Measurements from ENCODE around the gene NEDD4. TPM values are rescaled to one million over a fixed set of nuclear protein-coding genes. Genes with fewer than 3 reads are reported as not detected.

Gene NEDD4
- total RNA-seq, 1 donor from 2014 or later, result 13.0 TPM

DNA sequence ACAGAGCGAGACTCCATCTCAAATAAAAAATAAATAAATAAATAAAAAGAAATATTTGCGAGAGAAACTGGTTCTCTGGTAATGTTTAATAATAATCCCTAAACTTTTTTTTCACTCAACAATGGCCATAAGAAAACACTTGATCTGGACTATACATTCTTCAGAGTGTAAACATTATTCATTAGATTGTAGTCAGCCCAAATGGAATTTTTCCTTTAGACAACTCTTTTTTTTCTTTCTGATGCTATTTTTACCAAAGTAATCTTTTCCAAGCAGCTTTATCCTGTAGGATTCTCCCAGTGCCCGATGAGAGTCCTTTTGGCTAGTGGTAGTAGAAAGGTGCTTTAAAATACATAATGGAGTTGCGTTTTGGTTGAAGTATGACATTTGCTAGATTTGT, 90.4 kb downstream of the NEDD4 start:
- Histone ChIP-seq H3K4me3 (ENCODE audit: low read length in 3 of 3) (no peak overlapping the region), H3K4me1 (ENCODE audit: control insufficient read depth in 3 of 3, insufficient read depth in 3 of 3, low read length in 3 of 3) (peaks cover 8 to 11% (median 10%) of the 10 kb centered on the region in 3 donors)

DNA sequence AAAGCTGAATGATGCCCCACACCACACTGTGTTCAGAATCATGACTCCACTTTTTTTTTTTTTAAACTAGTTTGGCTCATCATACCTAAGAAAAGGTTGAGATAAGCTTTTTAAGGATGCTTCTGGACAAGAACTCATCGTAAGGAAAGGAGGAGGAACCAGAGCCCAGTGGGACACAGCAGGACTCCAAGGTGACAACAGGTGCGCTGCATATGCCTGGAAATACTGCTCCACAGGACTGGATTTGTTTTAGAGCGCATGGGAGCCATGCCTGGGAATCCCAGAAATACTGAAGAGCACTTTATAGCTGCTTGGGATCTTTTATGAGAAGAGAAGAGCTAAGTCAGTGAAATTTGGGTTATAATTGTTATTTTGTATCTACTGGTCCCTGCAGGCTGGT, 93.4 kb downstream of the NEDD4 start:
- H3K4me1 ChIP-seq (ENCODE audit: control insufficient read depth in 3 of 3, insufficient read depth in 3 of 3, low read length in 3 of 3), result peaks cover 21 to 26% (median 24%) of the 10 kb centered on the region in 3 donors
- H3K9ac ChIP-seq (ENCODE audit: low read depth in 1 of 3, low read length in 3 of 3), result no peak overlapping the region
- no peaks in the 10 kb centered on the region for H3K9me3 ChIP-seq (ENCODE audit: control insufficient read depth in 3 of 3, low read length in 3 of 3)
- no peak overlapping the region for H3K4me3 ChIP-seq (ENCODE audit: low read length in 3 of 3)
- H3K27me3 ChIP-seq (ENCODE audit: control insufficient read depth in 3 of 3, insufficient read depth in 3 of 3, low read length in 3 of 3), result no peaks in the 10 kb centered on the region
- peak overlapping the region; percentile 7 for H3K27ac ChIP-seq (ENCODE audit: low read depth, low read length)
- H3K36me3 ChIP-seq (ENCODE audit: control insufficient read depth in 3 of 3, insufficient read depth in 3 of 3, low read length in 3 of 3), result no peaks in the 10 kb centered on the region

More for the DNA sequence above, 90.4 kb downstream of the NEDD4 start:
- H3K9ac ChIP-seq (ENCODE audit: low read depth in 1 of 3, low read length in 3 of 3), result no peak overlapping the region
- H3K36me3 ChIP-seq (ENCODE audit: control insufficient read depth in 3 of 3, insufficient read depth in 3 of 3, low read length in 3 of 3), result no peaks in the 10 kb centered on the region
- H3K27me3 ChIP-seq (ENCODE audit: control insufficient read depth in 3 of 3, insufficient read depth in 3 of 3, low read length in 3 of 3), result no peaks in the 10 kb centered on the region
- H3K27ac ChIP-seq (ENCODE audit: low read depth, low read length), result no peak overlapping the region
- no peaks in the 10 kb centered on the region for H3K9me3 ChIP-seq (ENCODE audit: control insufficient read depth in 3 of 3, low read length in 3 of 3)

DNA sequence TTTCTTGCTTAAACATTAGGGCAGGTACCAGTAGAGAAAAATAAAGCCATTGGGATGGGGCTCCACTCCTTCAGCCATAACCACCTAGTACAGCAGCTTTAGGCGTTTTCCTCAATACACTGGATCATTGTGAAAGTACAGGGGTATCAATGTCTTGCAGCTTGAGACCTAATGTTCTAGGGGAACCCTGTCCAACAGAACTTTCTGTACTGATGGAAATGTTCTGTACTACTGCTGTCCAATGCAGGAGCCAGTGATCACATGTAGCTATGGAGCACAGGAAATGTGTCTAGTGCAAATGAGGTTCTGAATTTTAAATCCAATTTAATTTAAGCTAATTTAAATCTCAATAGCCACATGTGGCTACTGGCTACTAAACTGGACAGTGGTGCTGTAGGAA, 93.9 kb downstream of the NEDD4 start:
- H3K4me3 ChIP-seq (ENCODE audit: low read length in 3 of 3), result no peak overlapping the region
- no peaks in the 10 kb centered on the region for H3K9me3 ChIP-seq (ENCODE audit: control insufficient read depth in 3 of 3, low read length in 3 of 3)

DNA sequence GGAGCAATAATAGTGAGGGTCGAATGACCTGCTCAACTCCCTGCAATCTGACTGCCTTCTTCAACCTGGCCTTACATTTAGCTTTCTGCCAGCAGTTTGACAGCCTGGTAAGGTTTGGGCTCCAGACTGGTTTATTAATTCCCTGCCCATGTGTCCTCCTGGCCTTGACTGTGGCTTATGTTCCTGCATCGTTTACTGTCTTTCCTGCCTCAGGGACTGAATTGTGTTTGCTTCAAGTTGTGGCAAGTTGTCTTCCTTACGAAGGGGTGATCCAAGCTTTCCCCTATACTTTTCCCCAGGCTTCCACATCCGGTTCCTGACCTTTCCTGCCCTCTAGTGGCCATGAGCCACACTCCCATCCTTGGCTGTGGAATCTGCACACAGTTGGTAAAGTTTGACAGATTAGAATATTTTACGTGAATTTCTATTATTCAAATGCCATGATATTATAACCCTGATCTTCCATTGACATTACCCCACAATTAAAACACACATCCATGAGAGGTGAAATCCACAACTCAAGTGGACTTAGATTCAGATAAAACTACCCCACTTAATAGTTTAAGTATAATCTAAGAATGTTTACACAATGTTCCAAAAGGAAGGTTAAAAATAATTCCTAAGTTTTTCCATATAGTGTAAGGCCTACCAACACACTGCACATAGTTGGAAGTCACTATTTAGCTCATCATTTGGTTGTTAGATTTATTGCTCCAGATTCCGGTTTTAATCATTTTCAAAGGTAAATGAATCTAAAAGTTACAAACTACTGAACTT, 95.7 kb downstream of the NEDD4 start:
- H3K27ac ChIP-seq (ENCODE audit: low read depth, low read length), result peak overlapping the region; percentile 80
- no peaks in the 10 kb centered on the region for H3K27me3 ChIP-seq (ENCODE audit: control insufficient read depth in 3 of 3, insufficient read depth in 3 of 3, low read length in 3 of 3)
- H3K9ac ChIP-seq (ENCODE audit: low read depth in 1 of 3, low read length in 3 of 3), result peak overlapping the region; percentile 39 to 83 (median 76)
- H3K9me3 ChIP-seq (ENCODE audit: control insufficient read depth in 3 of 3, low read length in 3 of 3), result no peaks in the 10 kb centered on the region
- H3K4me1 ChIP-seq (ENCODE audit: control insufficient read depth in 3 of 3, insufficient read depth in 3 of 3, low read length in 3 of 3), result peaks cover 21 to 26% (median 24%) of the 10 kb centered on the region in 3 donors
- H3K4me3 ChIP-seq (ENCODE audit: low read length in 3 of 3), result peak overlapping the region; percentile 39 to 54 (median 49)
- H3K36me3 ChIP-seq (ENCODE audit: control insufficient read depth in 3 of 3, insufficient read depth in 3 of 3, low read length in 3 of 3), result no peaks in the 10 kb centered on the region

More for the DNA sequence above, 93.9 kb downstream of the NEDD4 start:
- Histone ChIP-seq H3K4me1 (ENCODE audit: control insufficient read depth in 3 of 3, insufficient read depth in 3 of 3, low read length in 3 of 3) (peaks cover 21 to 26% (median 24%) of the 10 kb centered on the region in 3 donors), H3K9ac (ENCODE audit: low read depth in 1 of 3, low read length in 3 of 3) (no peak overlapping the region), H3K36me3 (ENCODE audit: control insufficient read depth in 3 of 3, insufficient read depth in 3 of 3, low read length in 3 of 3) (no peaks in the 10 kb centered on the region), H3K27me3 (ENCODE audit: control insufficient read depth in 3 of 3, insufficient read depth in 3 of 3, low read length in 3 of 3) (no peaks in the 10 kb centered on the region), H3K27ac (ENCODE audit: low read depth, low read length) (peak overlapping the region; percentile 7)

DNA sequence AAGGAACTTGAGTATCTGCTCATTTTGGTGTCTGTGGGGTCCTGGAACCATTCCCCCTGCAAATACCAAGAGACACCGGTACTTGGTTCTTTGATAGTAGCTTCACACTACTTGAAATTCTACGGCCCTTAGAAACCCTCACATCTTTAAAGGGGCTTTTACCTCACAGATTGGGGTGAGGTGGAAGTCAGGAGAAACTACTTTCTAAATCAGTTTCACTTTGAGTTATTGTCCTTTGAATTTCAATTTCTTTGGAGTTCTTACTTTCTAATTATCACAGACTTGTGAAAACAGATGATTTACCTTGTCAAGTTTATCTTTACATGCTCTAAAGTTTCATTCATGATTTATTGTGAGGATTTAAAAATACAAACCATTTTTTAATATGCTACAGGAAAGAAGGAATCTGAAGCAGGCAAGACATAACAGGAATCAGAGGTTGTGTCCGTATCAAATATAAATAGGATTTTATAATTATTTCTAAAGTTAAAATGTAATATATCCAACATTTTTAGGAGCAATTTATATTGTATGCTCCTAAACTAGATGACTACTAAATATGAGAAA, 98.9 kb downstream of the NEDD4 start:
- peaks cover 16 to 24% (median 16%) of the 10 kb centered on the region in 3 donors for H3K4me1 ChIP-seq (ENCODE audit: control insufficient read depth in 3 of 3, insufficient read depth in 3 of 3, low read length in 3 of 3)
- H3K9ac ChIP-seq (ENCODE audit: low read depth in 1 of 3, low read length in 3 of 3), result peak overlapping the region; percentile 73 to 77 (median 74)
- H3K27ac ChIP-seq (ENCODE audit: low read depth, low read length), result peak overlapping the region; percentile 63
- H3K9me3 ChIP-seq (ENCODE audit: control insufficient read depth in 3 of 3, low read length in 3 of 3), result no peaks in the 10 kb centered on the region
- H3K36me3 ChIP-seq (ENCODE audit: control insufficient read depth in 3 of 3, insufficient read depth in 3 of 3, low read length in 3 of 3), result no peaks in the 10 kb centered on the region
- H3K4me3 ChIP-seq (ENCODE audit: low read length in 3 of 3), result peak overlapping the region; percentile 46 to 57 (median 56)
- H3K27me3 ChIP-seq (ENCODE audit: control insufficient read depth in 3 of 3, insufficient read depth in 3 of 3, low read length in 3 of 3), result no peaks in the 10 kb centered on the region

DNA sequence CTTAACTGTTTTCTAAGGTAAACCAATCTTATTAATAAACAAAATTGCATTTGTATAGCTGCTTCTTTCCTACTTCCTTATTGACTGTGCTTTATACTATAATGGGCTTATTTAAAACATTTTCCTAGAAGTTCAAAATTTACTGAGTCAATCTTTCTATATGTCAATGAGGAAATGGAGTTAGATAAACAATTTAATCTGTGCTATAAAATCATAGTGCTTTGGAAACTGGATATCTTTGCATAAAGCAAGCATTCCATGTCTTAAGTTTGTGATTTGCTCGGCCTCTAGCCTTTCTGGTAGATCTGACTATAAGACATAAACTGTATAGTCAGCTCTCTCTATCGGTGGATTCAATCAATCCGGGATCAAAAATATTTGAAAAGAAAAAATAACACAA, 99.6 kb downstream of the NEDD4 start:
- no peaks in the 10 kb centered on the region for H3K9me3 ChIP-seq (ENCODE audit: control insufficient read depth in 3 of 3, low read length in 3 of 3)
- peaks cover 14 to 22% (median 15%) of the 10 kb centered on the region in 3 donors for H3K4me1 ChIP-seq (ENCODE audit: control insufficient read depth in 3 of 3, insufficient read depth in 3 of 3, low read length in 3 of 3)
- peak overlapping the region in 1 of 3 donors; percentile 57 for H3K4me3 ChIP-seq (ENCODE audit: low read length in 3 of 3)
- H3K27me3 ChIP-seq (ENCODE audit: control insufficient read depth in 3 of 3, insufficient read depth in 3 of 3, low read length in 3 of 3), result no peaks in the 10 kb centered on the region
- peak overlapping the region; percentile 63 for H3K27ac ChIP-seq (ENCODE audit: low read depth, low read length)
- no peaks in the 10 kb centered on the region for H3K36me3 ChIP-seq (ENCODE audit: control insufficient read depth in 3 of 3, insufficient read depth in 3 of 3, low read length in 3 of 3)
- H3K9ac ChIP-seq (ENCODE audit: low read depth in 1 of 3, low read length in 3 of 3), result peak overlapping the region; percentile 73 to 77 (median 74)

DNA sequence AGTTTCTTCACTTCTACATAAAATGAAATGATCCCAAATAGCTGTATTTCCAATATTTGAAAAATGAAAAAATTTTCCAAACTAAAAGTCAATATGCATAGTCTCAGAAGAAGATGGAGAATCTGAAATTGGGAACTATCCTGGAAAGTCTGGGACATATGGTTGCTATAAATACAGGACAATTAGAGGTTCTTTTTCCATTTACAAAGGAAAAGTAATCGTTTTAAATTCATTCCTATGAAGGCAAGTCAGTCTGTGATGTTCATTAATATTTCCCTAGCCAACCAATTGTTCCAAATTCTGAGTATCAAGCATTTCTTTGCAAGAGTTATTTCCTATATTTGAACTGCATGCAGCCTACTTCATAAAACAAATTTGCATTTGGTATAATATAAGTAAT, 102.2 kb downstream of the NEDD4 start:
- no peak overlapping the region for H3K4me3 ChIP-seq (ENCODE audit: low read length in 3 of 3)
- H3K27me3 ChIP-seq (ENCODE audit: control insufficient read depth in 3 of 3, insufficient read depth in 3 of 3, low read length in 3 of 3), result no peaks in the 10 kb centered on the region
- peaks cover 2 to 3% (median 3%) of the 10 kb centered on the region in 3 donors for H3K4me1 ChIP-seq (ENCODE audit: control insufficient read depth in 3 of 3, insufficient read depth in 3 of 3, low read length in 3 of 3)
- no peak overlapping the region for H3K27ac ChIP-seq (ENCODE audit: low read depth, low read length)
- peaks cover 0 to 7% (median 0%) of the 10 kb centered on the region in 3 donors for H3K9me3 ChIP-seq (ENCODE audit: control insufficient read depth in 3 of 3, low read length in 3 of 3)
- no peaks in the 10 kb centered on the region for H3K36me3 ChIP-seq (ENCODE audit: control insufficient read depth in 3 of 3, insufficient read depth in 3 of 3, low read length in 3 of 3)
- H3K9ac ChIP-seq (ENCODE audit: low read depth in 1 of 3, low read length in 3 of 3), result no peak overlapping the region

DNA sequence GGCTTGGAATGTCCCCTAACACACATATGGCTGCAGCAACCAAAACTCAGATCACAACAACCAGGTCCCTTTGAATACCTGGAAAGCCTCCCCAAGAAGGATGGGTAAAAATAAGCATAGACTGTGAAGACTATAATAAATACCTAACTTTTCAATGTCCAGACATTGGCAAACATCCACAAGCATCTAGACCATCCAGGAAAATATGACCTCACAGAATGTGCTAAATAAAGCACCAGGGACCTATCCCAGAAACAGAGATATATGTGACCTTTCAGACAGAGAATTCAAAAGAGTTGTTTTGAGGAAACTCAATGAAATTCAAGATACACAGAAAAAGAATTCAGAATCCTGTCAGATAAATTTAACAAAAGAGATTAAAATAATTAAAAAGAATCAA, 109.2 kb downstream of the NEDD4 start:
- no peak overlapping the region for H3K9ac ChIP-seq (ENCODE audit: low read depth in 1 of 3, low read length in 3 of 3)
- no peaks in the 10 kb centered on the region for H3K27me3 ChIP-seq (ENCODE audit: control insufficient read depth in 3 of 3, insufficient read depth in 3 of 3, low read length in 3 of 3)
- peaks cover 0 to 7% (median 0%) of the 10 kb centered on the region in 3 donors for H3K9me3 ChIP-seq (ENCODE audit: control insufficient read depth in 3 of 3, low read length in 3 of 3)
- no peak overlapping the region for H3K4me3 ChIP-seq (ENCODE audit: low read length in 3 of 3)
- peaks cover 9 to 19% (median 17%) of the 10 kb centered on the region in 3 donors for H3K4me1 ChIP-seq (ENCODE audit: control insufficient read depth in 3 of 3, insufficient read depth in 3 of 3, low read length in 3 of 3)
- H3K27ac ChIP-seq (ENCODE audit: low read depth, low read length), result no peak overlapping the region
- H3K36me3 ChIP-seq (ENCODE audit: control insufficient read depth in 3 of 3, insufficient read depth in 3 of 3, low read length in 3 of 3), result peaks cover 0 to 9% (median 0%) of the 10 kb centered on the region in 3 donors

DNA sequence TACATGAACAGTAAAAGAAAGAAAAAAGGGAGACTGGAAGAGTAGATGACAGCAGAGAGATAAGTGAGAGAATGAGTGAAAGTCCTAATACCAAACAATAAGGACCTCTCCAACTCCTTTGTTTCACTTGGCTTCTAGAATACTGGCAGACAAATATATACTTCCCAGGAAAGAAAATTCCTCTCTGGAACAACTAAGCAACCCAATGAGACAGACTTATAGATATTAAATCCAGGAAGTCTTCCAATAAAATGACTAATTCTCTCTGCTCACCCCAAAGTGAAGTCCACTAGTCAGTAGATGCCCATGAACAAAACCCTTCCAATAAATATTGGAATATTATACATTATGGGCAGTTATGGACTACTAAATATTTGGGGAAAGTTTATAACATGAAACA, 114.2 kb downstream of the NEDD4 start:
- peaks cover 9 to 15% (median 14%) of the 10 kb centered on the region in 3 donors for H3K4me1 ChIP-seq (ENCODE audit: control insufficient read depth in 3 of 3, insufficient read depth in 3 of 3, low read length in 3 of 3)
- H3K9ac ChIP-seq (ENCODE audit: low read depth in 1 of 3, low read length in 3 of 3), result no peak overlapping the region
- H3K9me3 ChIP-seq (ENCODE audit: control insufficient read depth in 3 of 3, low read length in 3 of 3), result peaks cover 0 to 3% (median 3%) of the 10 kb centered on the region in 3 donors
- H3K27ac ChIP-seq (ENCODE audit: low read depth, low read length), result no peak overlapping the region
- H3K4me3 ChIP-seq (ENCODE audit: low read length in 3 of 3), result no peak overlapping the region
- H3K36me3 ChIP-seq (ENCODE audit: control insufficient read depth in 3 of 3, insufficient read depth in 3 of 3, low read length in 3 of 3), result peaks cover 0 to 9% (median 0%) of the 10 kb centered on the region in 3 donors
- no peaks in the 10 kb centered on the region for H3K27me3 ChIP-seq (ENCODE audit: control insufficient read depth in 3 of 3, insufficient read depth in 3 of 3, low read length in 3 of 3)
